Immature natural killer cell (primary cell): Measurements from ENCODE around the gene MAL. TPM values are rescaled to one million over a fixed set of nuclear protein-coding genes. Genes with fewer than 3 reads are reported as not detected.

Experiments used
- DNase-seq, 3 donors: peaks; one replicate each; pipeline ENCODE4 v3.0.0; 2022; ENCODE audit warnings: mixed read lengths in 1 of 3
- H3K27ac Mint-ChIP-seq, 6 donors: one replicate each; pipeline ENCODE4 v1.8.0; 2020; ENCODE audit warnings: mixed read lengths in 6 of 6, mild to moderate bottlenecking in 5 of 6, inconsistent platforms in 4 of 6, moderate library complexity in 3 of 6
- H3K27me3 Mint-ChIP-seq, 3 donors: one replicate each; pipeline ENCODE4 v1.8.0; 2020 to 2021; ENCODE audit warnings: low read depth in 3 of 3, mild to moderate bottlenecking in 3 of 3, mixed read lengths in 3 of 3, moderate library complexity in 3 of 3, inconsistent platforms in 1 of 3
- H3K36me3 Mint-ChIP-seq, 3 donors: one replicate each; pipeline ENCODE4 v1.8.0; 2020; ENCODE audit warnings: mixed read lengths in 3 of 3, inconsistent platforms in 2 of 3, mild to moderate bottlenecking in 2 of 3
- H3K4me1 Mint-ChIP-seq, 2 donors: one replicate each; pipeline ENCODE4 v1.8.0; 2020; ENCODE audit warnings: inconsistent platforms in 2 of 2, mild to moderate bottlenecking in 2 of 2, mixed read lengths in 2 of 2, moderate library complexity in 1 of 2
- H3K4me3 Mint-ChIP-seq, 5 donors: one replicate each; pipeline ENCODE4 v1.8.0; 2020; ENCODE audit warnings: mild to moderate bottlenecking in 5 of 5, mixed read lengths in 5 of 5, inconsistent platforms in 3 of 5, moderate library complexity in 3 of 5
- H3K9me3 Mint-ChIP-seq, 6 donors: one replicate each; pipeline ENCODE4 v1.8.0; 2020; ENCODE audit warnings: mild to moderate bottlenecking in 6 of 6, mixed read lengths in 6 of 6, inconsistent platforms in 4 of 6, moderate library complexity in 3 of 6
- polyA plus RNA-seq, 3 donors: library from polyadenylated mRNA; unstranded; fragments of 300-500 nt; fragmentation: Illumina TruSeq; gene quantifications; one replicate each; pipeline ENCODE4 v1.2.3, GENCODE V29; 2021

MAL gene
- polyA plus RNA-seq, 3 donors from 2014 or later, result 1.2 to 1.9 (median 1.6) TPM

GRCh38 chr2:95056461-95057459 is 31.3 kb downstream of the MAL start:
- Mint-ChIP-seq H3K27ac (no peak overlapping the region), H3K4me3 (no peak overlapping the region), H3K27me3 (peaks cover 0 to 2% (median 0%) of the 10 kb centered on the region in 3 donors), H3K4me1 (no peaks in the 10 kb centered on the region), H3K9me3 (no peaks in the 10 kb centered on the region), H3K36me3 (no peaks in the 10 kb centered on the region)
- no peak for DNase-seq

GRCh38 chr2:95057535-95058370 is 32.2 kb downstream of the MAL start:
- Mint-ChIP-seq H3K36me3 (no peaks in the 10 kb centered on the region), H3K27me3 (peaks cover 0 to 3% (median 0%) of the 10 kb centered on the region in 3 donors), H3K4me3 (no peak overlapping the region), H3K27ac (no peak overlapping the region), H3K9me3 (no peaks in the 10 kb centered on the region), H3K4me1 (no peaks in the 10 kb centered on the region)
- DNase-seq, result no peak

GRCh38 chr2:95058466-95058988 is 33.0 kb downstream of the MAL start:
- Mint-ChIP-seq H3K27me3 (peaks cover 0 to 3% (median 0%) of the 10 kb centered on the region in 3 donors), H3K4me1 (no peaks in the 10 kb centered on the region), H3K9me3 (no peaks in the 10 kb centered on the region), H3K36me3 (no peaks in the 10 kb centered on the region), H3K4me3 (no peak overlapping the region), H3K27ac (no peak overlapping the region)
- no peak for DNase-seq

- no peaks in the 10 kb centered on the region for H3K9me3 Mint-ChIP-seq
- H3K36me3 Mint-ChIP-seq, result no peaks in the 10 kb centered on the region
- H3K4me1 Mint-ChIP-seq, result no peaks in the 10 kb centered on the region
- H3K27ac Mint-ChIP-seq, result no peak overlapping the region
- H3K4me3 Mint-ChIP-seq, result no peak overlapping the region
- DNase-seq, result no peak
- peaks cover 0 to 3% (median 0%) of the 10 kb centered on the region in 3 donors for H3K27me3 Mint-ChIP-seq
Observed at GRCh38 chr2:95058989-95059641, 33.6 kb downstream of the MAL start.

- H3K4me3 Mint-ChIP-seq, result no peak overlapping the region
- DNase-seq, result no peak
- H3K4me1 Mint-ChIP-seq, result no peaks in the 10 kb centered on the region
- no peak overlapping the region for H3K27ac Mint-ChIP-seq
- peaks cover 0 to 4% (median 3%) of the 10 kb centered on the region in 3 donors for H3K27me3 Mint-ChIP-seq
- H3K9me3 Mint-ChIP-seq, result no peaks in the 10 kb centered on the region
- no peaks in the 10 kb centered on the region for H3K36me3 Mint-ChIP-seq
Observed at GRCh38 chr2:95059656-95060370, 34.3 kb downstream of the MAL start.

GRCh38 chr2:95060446-95061118 is 35.1 kb downstream of the MAL start:
- Mint-ChIP-seq H3K36me3 (no peaks in the 10 kb centered on the region), H3K4me1 (no peaks in the 10 kb centered on the region), H3K9me3 (no peaks in the 10 kb centered on the region), H3K4me3 (no peak overlapping the region), H3K27ac (no peak overlapping the region), H3K27me3 (peaks cover 0 to 5% (median 2%) of the 10 kb centered on the region in 3 donors)
- DNase-seq, result no peak

- no peak overlapping the region for H3K4me3 Mint-ChIP-seq
- H3K4me1 Mint-ChIP-seq, result no peaks in the 10 kb centered on the region
- no peaks in the 10 kb centered on the region for H3K9me3 Mint-ChIP-seq
- H3K27me3 Mint-ChIP-seq, result peaks cover 0 to 5% (median 2%) of the 10 kb centered on the region in 3 donors
- no peak for DNase-seq
- H3K36me3 Mint-ChIP-seq, result no peaks in the 10 kb centered on the region
- no peak overlapping the region for H3K27ac Mint-ChIP-seq
Observed at GRCh38 chr2:95061119-95061512, 35.6 kb downstream of the MAL start.

GRCh38 chr2:95061601-95062183 is 36.2 kb downstream of the MAL start:
- Mint-ChIP-seq H3K4me3 (no peak overlapping the region), H3K27ac (no peak overlapping the region), H3K36me3 (no peaks in the 10 kb centered on the region), H3K27me3 (peaks cover 0 to 5% (median 3%) of the 10 kb centered on the region in 3 donors), H3K4me1 (no peaks in the 10 kb centered on the region), H3K9me3 (no peaks in the 10 kb centered on the region)
- no peak for DNase-seq

- H3K4me3 Mint-ChIP-seq, result no peak overlapping the region
- no peak for DNase-seq
- H3K9me3 Mint-ChIP-seq, result no peaks in the 10 kb centered on the region
- no peaks in the 10 kb centered on the region for H3K36me3 Mint-ChIP-seq
- H3K27ac Mint-ChIP-seq, result no peak overlapping the region
- H3K4me1 Mint-ChIP-seq, result no peaks in the 10 kb centered on the region
- H3K27me3 Mint-ChIP-seq, result peaks cover 0 to 5% (median 3%) of the 10 kb centered on the region in 3 donors
Observed at GRCh38 chr2:95062242-95063085, 37.0 kb downstream of the MAL start.

GRCh38 chr2:95063086-95063958 is 37.8 kb downstream of the MAL start:
- H3K4me1 Mint-ChIP-seq, result no peaks in the 10 kb centered on the region
- H3K27ac Mint-ChIP-seq, result no peak overlapping the region
- H3K27me3 Mint-ChIP-seq, result peaks cover 0 to 5% (median 3%) of the 10 kb centered on the region in 3 donors
- no peaks in the 10 kb centered on the region for H3K36me3 Mint-ChIP-seq
- H3K4me3 Mint-ChIP-seq, result no peak overlapping the region
- H3K9me3 Mint-ChIP-seq, result no peaks in the 10 kb centered on the region
- no peak for DNase-seq

- Mint-ChIP-seq H3K36me3 (no peaks in the 10 kb centered on the region), H3K27ac (no peak overlapping the region), H3K4me1 (no peaks in the 10 kb centered on the region), H3K27me3 (peaks cover 0 to 8% (median 3%) of the 10 kb centered on the region in 3 donors), H3K9me3 (no peaks in the 10 kb centered on the region), H3K4me3 (no peak overlapping the region)
- DNase-seq, result no peak
Observed at GRCh38 chr2:95068256-95068655, 42.7 kb downstream of the MAL start.
